Testis (tissue), 2 donors: ENCODE data around the gene CDKAL1.
"Not testable (repeated sequence)": the region's sequence is repeated elsewhere in the genome, so short reads cannot be mapped to it uniquely, and the experiment has no call there.

ENCODE experiments used
- POLR2A ChIP-seq: fragments of 450-650 bp; IDR thresholded peaks from one replicate; pipeline ENCODE4 v1.6.1; 2017; ENCODE audit warnings: antibody characterized with exemption, mild to moderate bottlenecking, moderate library complexity
- TF ChIP-seq, protein P1 (sequence below), 3 experiments: fragments of 450-650 bp in 2 of 3; fragments of 200-600 bp in 1 of 3; sonication (generic) in 1 of 3; IDR thresholded peaks; one replicate each; pipeline ENCODE4 v1.5.1; 2016 to 2019; ENCODE audit warnings: antibody characterized with exemption in 3 of 3, mild to moderate bottlenecking in 2 of 3, moderate library complexity in 1 of 3

DNA sequence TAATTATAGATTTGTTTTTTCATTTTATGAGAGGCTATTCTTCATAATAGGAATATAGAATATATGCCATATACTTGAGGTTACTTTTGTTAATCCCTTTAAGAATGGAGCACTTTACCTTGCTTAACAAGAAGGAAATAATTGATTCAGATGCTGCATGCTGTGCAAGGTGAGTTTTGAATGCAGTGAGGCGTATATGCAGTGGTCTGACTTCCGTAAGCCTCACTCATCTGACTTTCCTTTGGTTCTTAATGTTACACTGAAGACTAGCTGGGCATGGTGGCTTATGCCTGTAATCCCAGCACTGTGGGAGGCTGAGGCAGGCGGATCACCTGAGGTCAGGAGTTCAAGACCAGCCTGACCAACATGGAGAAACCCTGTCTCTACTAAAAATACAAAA lies 191.0 kb downstream of the CDKAL1 start:
- TF ChIP-seq, protein P1, sequence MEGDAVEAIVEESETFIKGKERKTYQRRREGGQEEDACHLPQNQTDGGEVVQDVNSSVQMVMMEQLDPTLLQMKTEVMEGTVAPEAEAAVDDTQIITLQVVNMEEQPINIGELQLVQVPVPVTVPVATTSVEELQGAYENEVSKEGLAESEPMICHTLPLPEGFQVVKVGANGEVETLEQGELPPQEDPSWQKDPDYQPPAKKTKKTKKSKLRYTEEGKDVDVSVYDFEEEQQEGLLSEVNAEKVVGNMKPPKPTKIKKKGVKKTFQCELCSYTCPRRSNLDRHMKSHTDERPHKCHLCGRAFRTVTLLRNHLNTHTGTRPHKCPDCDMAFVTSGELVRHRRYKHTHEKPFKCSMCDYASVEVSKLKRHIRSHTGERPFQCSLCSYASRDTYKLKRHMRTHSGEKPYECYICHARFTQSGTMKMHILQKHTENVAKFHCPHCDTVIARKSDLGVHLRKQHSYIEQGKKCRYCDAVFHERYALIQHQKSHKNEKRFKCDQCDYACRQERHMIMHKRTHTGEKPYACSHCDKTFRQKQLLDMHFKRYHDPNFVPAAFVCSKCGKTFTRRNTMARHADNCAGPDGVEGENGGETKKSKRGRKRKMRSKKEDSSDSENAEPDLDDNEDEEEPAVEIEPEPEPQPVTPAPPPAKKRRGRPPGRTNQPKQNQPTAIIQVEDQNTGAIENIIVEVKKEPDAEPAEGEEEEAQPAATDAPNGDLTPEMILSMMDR (IDR thresholded peaks at IDR 0.05), result not testable (repeated sequence)
- TF ChIP-seq POLR2A, result not testable (repeated sequence)
